ENCODE data around the gene SKAP2.

- no peak for TF ChIP-seq EZH2 (IDR thresholded peaks at IDR 0.05; ENCODE audit: low read length, unreplicated experiment)
- TF ChIP-seq CTCF (conservative IDR thresholded peaks at IDR 0.05; ENCODE audit: low read depth, low read length): no peak
Observed at GRCh38 chr7:26658389-26659084, 205.9 kb downstream of the SKAP2 start.
